Hepatocyte (in vitro differentiated cells): ENCODE data around the gene TBC1D17.

Experiments
- EZH2 ChIP-seq: fragments of 200-600 bp; sonication (generic); IDR thresholded peaks from 2 replicates; pipeline ENCODE4 v1.6.1; 2016; ENCODE audit warnings: antibody characterized with exemption, mild to moderate bottlenecking, borderline replicate concordance
- TF ChIP-seq, protein P1 (sequence below): fragments of 200-600 bp; sonication (generic); IDR thresholded peaks from 2 replicates; pipeline ENCODE4 v1.5.1; 2016; ENCODE audit warnings: antibody characterized with exemption, mild to moderate bottlenecking; ENCODE audit not compliant: poor library complexity

- TF ChIP-seq, protein P1, sequence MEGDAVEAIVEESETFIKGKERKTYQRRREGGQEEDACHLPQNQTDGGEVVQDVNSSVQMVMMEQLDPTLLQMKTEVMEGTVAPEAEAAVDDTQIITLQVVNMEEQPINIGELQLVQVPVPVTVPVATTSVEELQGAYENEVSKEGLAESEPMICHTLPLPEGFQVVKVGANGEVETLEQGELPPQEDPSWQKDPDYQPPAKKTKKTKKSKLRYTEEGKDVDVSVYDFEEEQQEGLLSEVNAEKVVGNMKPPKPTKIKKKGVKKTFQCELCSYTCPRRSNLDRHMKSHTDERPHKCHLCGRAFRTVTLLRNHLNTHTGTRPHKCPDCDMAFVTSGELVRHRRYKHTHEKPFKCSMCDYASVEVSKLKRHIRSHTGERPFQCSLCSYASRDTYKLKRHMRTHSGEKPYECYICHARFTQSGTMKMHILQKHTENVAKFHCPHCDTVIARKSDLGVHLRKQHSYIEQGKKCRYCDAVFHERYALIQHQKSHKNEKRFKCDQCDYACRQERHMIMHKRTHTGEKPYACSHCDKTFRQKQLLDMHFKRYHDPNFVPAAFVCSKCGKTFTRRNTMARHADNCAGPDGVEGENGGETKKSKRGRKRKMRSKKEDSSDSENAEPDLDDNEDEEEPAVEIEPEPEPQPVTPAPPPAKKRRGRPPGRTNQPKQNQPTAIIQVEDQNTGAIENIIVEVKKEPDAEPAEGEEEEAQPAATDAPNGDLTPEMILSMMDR = no peak
- TF ChIP-seq EZH2 = no peak
Measured at GRCh38 chr19:49850221-49850486, 27.3 kb upstream of the TBC1D17 start.
